MM.1S (cell line): ENCODE results near the gene SPIRE1.

ENCODE experiments used
- DNase-seq: peaks from one replicate; pipeline ENCODE4 v3.0.0-alpha.2; 2015
- H2AFZ ChIP-seq: fragments of 300-600 bp; sonication (generic); 2 replicates; pipeline ENCODE4 v1.6.0; 2016; ENCODE audit warnings: antibody characterized with exemption, low read length
- H3F3A ChIP-seq: fragments of 300-600 bp; sonication (generic); 2 replicates; pipeline ENCODE4 v1.6.1; 2016; ENCODE audit warnings: mild to moderate bottlenecking, antibody characterized with exemption, low read length, moderate library complexity, mixed read lengths; ENCODE audit not compliant: insufficient read depth
- H3K27ac ChIP-seq: fragments of 300-600 bp; sonication (generic); 2 replicates; pipeline ENCODE4 v1.5.1; 2016; ENCODE audit warnings: mild to moderate bottlenecking, low read length
- H3K27me3 ChIP-seq: fragments of 300-600 bp; sonication (generic); replicated peaks from 2 replicates; pipeline ENCODE4 v1.6.0; 2016; ENCODE audit warnings: low read length; ENCODE audit not compliant: insufficient read depth
- H3K36me3 ChIP-seq: fragments of 300-600 bp; sonication (generic); replicated peaks from 2 replicates; pipeline ENCODE4 v1.6.1; 2016; ENCODE audit warnings: mild to moderate bottlenecking, low read length, mixed read lengths; ENCODE audit not compliant: insufficient read depth
- H3K4me1 ChIP-seq: fragments of 300-600 bp; sonication (generic); 2 replicates; pipeline ENCODE4 v1.6.1; 2016; ENCODE audit warnings: low read length, mixed read lengths
- H3K4me2 ChIP-seq: fragments of 300-600 bp; sonication (generic); 2 replicates; pipeline ENCODE4 v1.6.0; 2016; ENCODE audit warnings: low read depth, low read length
- H3K4me3 ChIP-seq: fragments of 300-600 bp; sonication (generic); 2 replicates; pipeline ENCODE4 v1.5.1; 2016; ENCODE audit warnings: low read length, mixed read lengths
- H3K79me2 ChIP-seq: fragments of 300-600 bp; sonication (generic); 2 replicates; pipeline ENCODE4 v1.6.1; 2016; ENCODE audit warnings: mixed run types, low read length, mixed read lengths
- H3K9ac ChIP-seq: fragments of 300-600 bp; sonication (generic); 2 replicates; pipeline ENCODE4 v1.6.1; 2016; ENCODE audit warnings: low read length, mixed read lengths
- H3K9me2 ChIP-seq: fragments of 300-600 bp; sonication (generic); replicated peaks from 2 replicates; pipeline ENCODE4 v1.6.1; 2016; ENCODE audit warnings: mild to moderate bottlenecking, low read length, mixed read lengths; ENCODE audit not compliant: insufficient read depth
- H3K9me3 ChIP-seq: fragments of 300-600 bp; sonication (generic); replicated peaks from 2 replicates; pipeline ENCODE4 v1.6.1; 2016; ENCODE audit warnings: mild to moderate bottlenecking, low read length, mixed read lengths; ENCODE audit not compliant: insufficient read depth
- H4K20me1 ChIP-seq: fragments of 300-600 bp; sonication (generic); 2 replicates; pipeline ENCODE4 v1.6.1; 2016; ENCODE audit warnings: mild to moderate bottlenecking, low read length, moderate library complexity, mixed read lengths; ENCODE audit not compliant: insufficient read depth
- CTCF ChIP-seq: fragments of 300-600 bp; sonication (generic); IDR thresholded peaks from 2 replicates; pipeline ENCODE4 v1.5.1; 2016; ENCODE audit warnings: antibody characterized with exemption, low read length, mixed read lengths
- EZH2 ChIP-seq: fragments of 300-600 bp; sonication (generic); optimal IDR thresholded peaks from 2 replicates; pipeline ENCODE3; 2017; ENCODE audit warnings: low read depth, mild to moderate bottlenecking, antibody characterized with exemption, low read length, mixed read lengths
- EZH2phosphoT487 ChIP-seq: fragments of 300-600 bp; sonication (generic); IDR thresholded peaks from 2 replicates; pipeline ENCODE4 v1.6.1; 2018; ENCODE audit warnings: antibody characterized with exemption, low read length

The SPIRE1 gene

GRCh38 chr18:12410081-12410481, 247.8 kb downstream of the SPIRE1 start:
- H3K27ac ChIP-seq: no peak overlapping the region
- peaks cover 20% of the 10 kb centered on the region for H3K27me3 ChIP-seq
- H3K9ac ChIP-seq: no peak overlapping the region
- H4K20me1 ChIP-seq: no peaks in the 10 kb centered on the region
- no peaks in the 10 kb centered on the region for H3K9me3 ChIP-seq
- no peak overlapping the region for H3K4me3 ChIP-seq
- no peak for DNase-seq
- H2AFZ ChIP-seq: no peak overlapping the region
- H3K4me1 ChIP-seq: 0 out of 2 replicates have a peak, but pooled peaks cover 3% of the 10 kb centered on the region
- no peaks in the 10 kb centered on the region for H3K9me2 ChIP-seq
- no peaks in the 10 kb centered on the region for H3K36me3 ChIP-seq
- H3F3A ChIP-seq: no peaks in the 10 kb centered on the region
- H3K4me2 ChIP-seq: no peak overlapping the region
- no peak for TF ChIP-seq CTCF
- TF ChIP-seq EZH2: no peak
- no peak for TF ChIP-seq EZH2phosphoT487
- peaks cover 11% of the 10 kb centered on the region for H3K79me2 ChIP-seq

DNA sequence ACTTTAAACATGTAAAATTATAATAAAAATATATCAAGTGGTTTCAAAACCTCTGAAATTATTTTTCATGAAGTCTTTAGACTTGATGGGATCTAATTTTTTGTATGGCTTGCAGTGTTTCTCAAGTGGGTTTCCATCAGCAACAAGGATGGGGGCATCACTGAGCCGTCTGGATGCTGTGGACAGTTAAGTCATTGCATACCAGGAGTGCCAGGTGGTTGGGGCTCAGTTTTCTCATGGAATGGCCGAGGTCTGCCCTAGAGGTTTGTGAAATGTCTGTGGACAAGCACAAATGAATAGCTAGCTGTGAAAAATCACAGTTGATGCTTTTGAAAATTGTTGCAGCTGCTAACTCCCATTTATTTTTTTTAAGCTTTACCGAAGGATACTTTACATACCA, 248.4 kb downstream of the SPIRE1 start:
- Histone ChIP-seq H3K9me2 (no peaks in the 10 kb centered on the region), H3K27me3 (peaks cover 24% of the 10 kb centered on the region), H3K79me2 (peaks cover 11% of the 10 kb centered on the region), H3K9me3 (no peaks in the 10 kb centered on the region), H3K36me3 (no peaks in the 10 kb centered on the region), H2AFZ (no peak overlapping the region), H4K20me1 (no peaks in the 10 kb centered on the region), H3K4me2 (no peak overlapping the region), H3K27ac (no peak overlapping the region), H3K4me3 (no peak overlapping the region), H3F3A (no peaks in the 10 kb centered on the region), H3K4me1 (0 out of 2 replicates have a peak, but pooled peaks cover 3% of the 10 kb centered on the region), H3K9ac (no peak overlapping the region)
- TF ChIP-seq EZH2 (no peak), CTCF (no peak), EZH2phosphoT487 (no peak)
- DNase-seq: no peak

DNA sequence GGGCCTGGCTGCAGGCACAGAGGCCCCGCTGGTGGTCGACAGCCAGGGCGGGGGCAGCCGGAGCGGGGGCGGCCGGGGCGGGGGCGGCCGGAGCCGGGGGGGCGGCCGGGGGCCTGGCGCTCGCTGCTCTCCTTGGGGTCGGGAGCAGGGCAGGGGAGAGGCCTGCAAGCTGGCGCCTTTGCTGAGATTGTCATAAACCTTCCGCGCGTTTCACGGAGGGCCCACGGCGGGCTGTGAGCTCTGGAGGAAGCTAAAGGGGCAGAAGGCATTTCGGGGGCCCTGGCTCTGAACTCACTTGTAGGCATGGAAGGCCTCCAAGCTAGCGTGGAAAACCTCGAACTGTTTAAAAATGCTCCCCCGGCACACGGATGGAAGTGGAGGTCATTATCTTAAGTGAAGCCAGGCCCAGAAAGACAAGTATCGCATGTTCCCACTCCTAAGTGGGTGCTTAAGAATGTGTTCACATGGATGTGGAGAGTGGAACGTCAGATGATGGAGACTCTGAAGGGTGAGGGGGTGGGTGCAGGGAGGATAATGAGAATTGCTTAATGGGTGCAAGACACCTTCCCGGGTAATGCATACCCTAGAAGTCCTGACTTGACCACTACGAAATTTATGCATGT, 249.5 kb downstream of the SPIRE1 start:
- no peak overlapping the region for H3K27ac ChIP-seq
- peak overlapping the region; percentile 96 for H3K4me2 ChIP-seq

More for the DNA sequence above, 249.5 kb downstream of the SPIRE1 start:
- H4K20me1 ChIP-seq: no peaks in the 10 kb centered on the region
- H3K9ac ChIP-seq: peak overlapping the region; percentile 76
- peak overlapping the region; percentile 76 for H3K4me3 ChIP-seq
- H3K36me3 ChIP-seq: no peaks in the 10 kb centered on the region
- no peaks in the 10 kb centered on the region for H3K9me3 ChIP-seq
- H2AFZ ChIP-seq: peak overlapping the region; percentile 93
- H3K79me2 ChIP-seq: peaks cover 11% of the 10 kb centered on the region
- TF ChIP-seq EZH2phosphoT487 (no peak), CTCF (no peak), EZH2 (no peak)
- H3F3A ChIP-seq: no peaks in the 10 kb centered on the region
- H3K4me1 ChIP-seq: 0 out of 2 replicates have a peak, but pooled peaks cover 3% of the 10 kb centered on the region
- H3K9me2 ChIP-seq: no peaks in the 10 kb centered on the region
- peaks cover 24% of the 10 kb centered on the region for H3K27me3 ChIP-seq
- peak; percentile 6 for DNase-seq
